ENCODE results near the gene PANK4.

PANK4 gene

GRCh38 chr1:2476061-2476999 lies 50.1 kb downstream of the PANK4 start, which contains the start of gene PLCH2:
Gene PLCH2 (plus strand): TSS chr1:2476289. CDS start chr1:2476589, 300 bp downstream.
- DNase-seq (ENCODE audit: low spot score) = no peak

DNA sequence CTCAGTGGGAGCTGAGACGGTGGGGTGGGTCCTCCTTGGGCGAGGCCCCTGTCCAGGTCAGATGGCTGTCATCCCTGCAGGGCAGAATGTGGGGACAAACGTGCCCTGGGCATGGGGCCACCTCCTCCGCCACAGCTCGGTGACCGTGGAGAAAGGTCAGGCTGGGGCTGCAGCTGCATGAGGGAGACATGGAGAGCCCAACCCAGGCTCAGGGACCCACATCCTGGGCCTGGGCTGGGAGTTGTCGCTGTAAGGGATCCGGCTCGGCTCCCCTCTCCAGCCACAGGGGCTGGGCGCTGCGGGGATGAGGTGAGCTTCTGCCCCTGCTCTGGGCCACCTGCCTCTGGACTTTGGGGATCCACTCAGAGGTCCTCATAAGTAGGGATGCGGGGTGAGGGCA lies 50.8 kb downstream of the PANK4 start:
- no peak for DNase-seq (ENCODE audit: low spot score)

GRCh38 chr1:2474933-2475371 lies 51.4 kb downstream of the PANK4 start:
- no peak for DNase-seq (ENCODE audit: low spot score)

DNA sequence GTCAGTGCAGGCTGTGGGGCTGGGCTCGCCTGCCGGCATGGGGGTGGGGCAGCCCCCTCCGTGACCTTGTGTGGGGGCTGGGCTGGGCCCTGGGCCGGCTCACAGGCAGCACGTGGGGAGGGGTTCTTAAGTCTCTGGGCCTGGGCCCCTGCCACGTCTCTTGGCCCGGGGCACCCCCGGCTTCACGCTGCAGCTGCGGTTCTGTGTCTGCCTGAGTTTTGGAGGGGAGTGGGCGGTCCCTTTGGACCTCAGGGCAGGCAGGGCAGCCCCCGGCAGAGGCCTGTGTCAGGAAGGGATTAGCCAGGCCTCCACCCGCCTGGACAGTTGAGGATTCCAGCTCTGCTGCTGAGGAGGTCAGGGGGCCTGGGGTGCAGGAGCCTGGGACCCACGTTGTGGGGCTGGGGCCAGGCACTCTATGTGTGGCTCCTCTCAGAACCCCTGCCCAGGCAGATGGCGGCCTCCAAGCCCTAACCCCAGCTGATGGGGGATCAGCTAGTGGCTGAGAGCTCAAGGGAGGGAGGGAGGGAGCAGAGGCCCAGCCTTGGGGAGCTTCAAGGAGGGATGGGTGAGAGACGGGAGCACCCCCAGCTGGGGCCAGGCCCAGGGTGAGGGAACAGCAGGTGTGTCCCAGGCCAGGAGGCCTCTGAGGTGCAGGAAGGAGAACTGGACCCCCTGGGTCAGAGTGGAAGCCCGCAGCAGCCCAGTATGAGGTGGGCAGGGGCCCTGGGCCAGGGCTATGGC lies 52.1 kb downstream of the PANK4 start:
- DNase-seq (ENCODE audit: low spot score) = no peak

- DNase-seq (ENCODE audit: low spot score) = no peak
Measured at GRCh38 chr1:2473198-2473597, 53.2 kb downstream of the PANK4 start.

GRCh38 chr1:2472561-2473177 lies 53.7 kb downstream of the PANK4 start:
- DNase-seq (ENCODE audit: low spot score) = no peak

DNA sequence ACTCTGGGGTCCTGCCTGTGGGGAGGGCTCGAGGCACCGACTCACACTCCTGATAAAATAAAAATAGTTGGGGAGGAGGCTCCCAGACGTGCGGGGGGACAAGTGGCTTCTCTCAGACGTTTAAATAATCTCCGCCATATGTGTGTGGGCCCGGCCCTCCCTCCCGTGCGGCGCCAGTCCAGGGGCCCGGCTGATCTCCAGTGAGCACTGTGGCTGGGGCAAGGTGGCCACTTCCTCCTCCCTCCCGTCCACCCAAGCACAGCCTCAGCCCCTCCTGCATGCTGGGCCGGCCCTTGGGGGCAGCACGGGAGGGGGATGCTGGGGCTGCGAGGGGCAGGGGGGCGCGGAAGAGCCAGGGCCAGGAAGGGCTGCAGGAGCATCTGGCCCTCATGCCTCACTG lies 54.3 kb downstream of the PANK4 start:
- no peak for DNase-seq (ENCODE audit: low spot score)

- DNase-seq (ENCODE audit: low spot score) = no peak
Measured at GRCh38 chr1:2471587-2472001, 54.8 kb downstream of the PANK4 start.

DNA sequence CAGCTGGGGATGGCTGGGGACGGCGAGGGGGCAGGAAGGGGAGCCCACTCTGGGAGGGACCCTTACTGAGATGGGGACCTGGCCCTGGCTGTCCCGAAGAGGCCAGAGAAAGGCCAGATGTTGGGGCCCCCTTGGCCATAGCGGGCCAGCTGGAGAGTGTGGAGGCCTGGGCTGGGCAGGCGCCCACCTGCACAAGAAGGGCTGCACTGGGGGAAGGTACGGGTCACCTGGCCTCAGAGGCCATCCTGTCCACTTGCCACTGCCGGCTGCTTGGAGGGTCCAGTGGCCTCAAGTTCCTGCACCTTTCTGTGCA lies 55.3 kb downstream of the PANK4 start:
- no peak for DNase-seq (ENCODE audit: low spot score)

GRCh38 chr1:2470290-2471158 lies 55.9 kb downstream of the PANK4 start:
- no peak for DNase-seq (ENCODE audit: low spot score)

- DNase-seq (ENCODE audit: low spot score) = no peak
Measured at GRCh38 chr1:2469103-2469940, 57.1 kb downstream of the PANK4 start.

- no peak for DNase-seq (ENCODE audit: low spot score)
Measured at GRCh38 chr1:2468540-2468939, 57.9 kb downstream of the PANK4 start.

DNA sequence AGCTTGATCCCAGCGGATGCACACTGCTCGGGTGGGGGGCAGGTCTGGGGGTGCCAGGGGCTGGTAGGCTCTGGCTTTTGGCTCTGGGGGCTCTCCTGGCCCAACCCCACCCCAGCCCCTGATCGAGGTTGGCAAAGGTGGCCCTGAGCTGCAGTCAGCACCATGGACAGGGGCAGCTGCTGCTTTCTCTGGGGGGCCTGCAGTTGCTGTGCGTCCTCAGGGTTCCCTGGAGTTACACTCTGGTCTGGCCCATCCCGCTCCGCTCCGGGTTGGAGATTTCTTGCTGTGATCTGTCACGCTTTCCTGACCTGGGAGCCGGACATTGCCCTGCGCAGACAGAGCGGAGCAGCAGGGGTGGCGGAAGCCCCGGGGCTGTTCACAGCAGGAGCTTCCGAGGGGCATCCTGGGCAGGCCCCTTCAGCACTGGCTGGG lies 58.3 kb downstream of the PANK4 start:
- DNase-seq (ENCODE audit: low spot score) = no peak

GRCh38 chr1:2466958-2467554 lies 59.3 kb downstream of the PANK4 start:
- no peak for DNase-seq (ENCODE audit: low spot score)

GRCh38 chr1:2466270-2466665 lies 60.1 kb downstream of the PANK4 start:
- no peak for DNase-seq (ENCODE audit: low spot score)

- DNase-seq (ENCODE audit: low spot score) = no peak
Measured at GRCh38 chr1:2465371-2466269, 60.8 kb downstream of the PANK4 start.

GRCh38 chr1:2463396-2463795 lies 63.0 kb downstream of the PANK4 start:
- no peak for DNase-seq (ENCODE audit: low spot score)

- DNase-seq (ENCODE audit: low spot score) = no peak
Measured at GRCh38 chr1:2462819-2463218, 63.6 kb downstream of the PANK4 start.

GRCh38 chr1:2460996-2461751 lies 65.2 kb downstream of the PANK4 start:
- no peak for DNase-seq (ENCODE audit: low spot score)
